ENCODE measurements around the gene HK1. TPM values are rescaled to one million over a fixed set of nuclear protein-coding genes. Genes with fewer than 3 reads are reported as not detected.
"Not testable (repeated sequence)": the region's sequence is repeated elsewhere in the genome, so short reads cannot be mapped to it uniquely, and the experiment has no call there.

HK1 gene
- total RNA-seq, 4 donors from 2014 or later: 130 to 189 (median 142) TPM

- intact Hi-C loops (cut with DNase I): no loop called here
- peaks cover 0 to 6% (median 0%) of the 10 kb centered on the region in 3 donors for H3K9me3 ChIP-seq
- no peaks in the 10 kb centered on the region for H3K4me1 ChIP-seq
- H3K27me3 ChIP-seq: no peaks in the 10 kb centered on the region
- no peaks in the 10 kb centered on the region for H3K36me3 ChIP-seq
- no peak overlapping the region for H3K27ac ChIP-seq
- no peak for DNase-seq
- TF ChIP-seq CTCF (IDR thresholded peaks at IDR 0.05): no peak
- TF ChIP-seq POLR2A (IDR thresholded peaks at IDR 0.05): no peak
- WGBS, 2 donors: 86 to 97% methylated on average over 1 of the region's 1 CpG
- H3K4me3 ChIP-seq: no peak overlapping the region
Observed at GRCh38 chr10:69275444-69275843, 2.9 kb upstream of the HK1 start.

DNA sequence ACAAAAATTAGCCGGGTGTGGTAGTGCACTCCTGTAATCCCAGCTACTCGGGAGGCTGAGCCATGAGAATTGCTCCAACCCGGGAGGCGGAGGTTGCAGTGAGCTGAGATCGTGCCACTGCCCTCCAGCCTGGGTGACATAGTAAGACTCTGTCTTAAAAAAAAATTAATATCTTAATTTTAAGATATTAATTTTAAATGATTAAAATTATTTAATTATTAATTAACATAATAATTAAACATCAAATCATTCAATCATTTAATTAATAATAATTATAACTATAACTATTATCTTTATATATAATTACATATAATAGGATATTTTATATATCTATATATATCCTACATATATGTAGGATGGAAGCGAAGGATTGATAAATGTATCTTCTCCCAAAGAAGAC is 1.8 kb upstream of the HK1 start:
- H3K27me3 ChIP-seq: no peaks in the 10 kb centered on the region
- TF ChIP-seq CTCF (IDR thresholded peaks at IDR 0.05) (no peak), POLR2A (IDR thresholded peaks at IDR 0.05) (no peak)
- H3K4me3 ChIP-seq: no peak overlapping the region
- H3K27ac ChIP-seq: no peak overlapping the region
- intact Hi-C loops (cut with DNase I): no loop called here
- peaks cover 0 to 6% (median 0%) of the 10 kb centered on the region in 3 donors for H3K9me3 ChIP-seq
- 85 to 90% methylated on average over 6 of the region's 6 CpGs for WGBS, 2 donors
- H3K36me3 ChIP-seq: no peaks in the 10 kb centered on the region
- no peaks in the 10 kb centered on the region for H3K4me1 ChIP-seq
- no peak for DNase-seq

- TF ChIP-seq CTCF (IDR thresholded peaks at IDR 0.05) (no peak), POLR2A (IDR thresholded peaks at IDR 0.05) (no peak)
- WGBS, 2 donors: 80 to 83% methylated on average over 2 of the region's 2 CpGs
- Histone ChIP-seq H3K4me3 (no peak overlapping the region), H3K36me3 (no peaks in the 10 kb centered on the region), H3K27ac (no peak overlapping the region), H3K27me3 (no peaks in the 10 kb centered on the region), H3K4me1 (no peaks in the 10 kb centered on the region), H3K9me3 (no peaks in the 10 kb centered on the region)
- DNase-seq: no peak
- intact Hi-C loops (cut with DNase I): no loop called here
Observed at GRCh38 chr10:69279110-69279509, 814 bp downstream of the HK1 start.

GRCh38 chr10:69281507-69282413 is 3.5 kb downstream of the HK1 start:
- TF ChIP-seq POLR2A (IDR thresholded peaks at IDR 0.05): no peak
- TF ChIP-seq CTCF (IDR thresholded peaks at IDR 0.05): no peak
- intact Hi-C loops (cut with DNase I): no loop called here

DNA sequence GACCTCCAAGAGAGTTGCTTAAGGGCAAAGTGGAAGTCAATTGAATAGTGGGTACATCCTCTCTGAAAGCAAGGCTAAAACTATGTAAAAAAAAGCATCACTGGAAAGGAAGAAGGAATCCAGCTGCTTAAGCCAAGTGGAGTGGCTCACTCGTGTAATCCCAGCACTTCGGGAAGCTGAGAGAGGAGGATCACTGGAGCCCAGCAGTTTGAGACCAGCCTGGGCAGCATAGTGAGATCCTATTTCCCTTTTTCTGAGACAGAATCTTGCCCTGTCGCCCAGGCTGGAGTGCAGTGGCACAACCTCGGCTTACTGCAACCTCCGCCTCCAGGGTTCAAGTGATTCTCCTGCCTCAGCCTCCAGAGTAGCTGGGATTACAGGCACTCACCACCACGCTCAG is 6.1 kb downstream of the HK1 start:
- intact Hi-C loops (cut with DNase I); H3K4me1 ChIP-seq; H3K36me3 ChIP-seq; H3K27me3 ChIP-seq; DNase-seq; H3K4me3 ChIP-seq; H3K9me3 ChIP-seq; H3K27ac ChIP-seq: not testable (repeated sequence)
- WGBS, 2 donors: 76 to 80% methylated on average over 6 of the region's 6 CpGs

More at GRCh38 chr10:69281507-69282413, 3.5 kb downstream of the HK1 start:
- Histone ChIP-seq H3K27ac (no peak overlapping the region), H3K4me3 (no peak overlapping the region), H3K9me3 (no peaks in the 10 kb centered on the region), H3K36me3 (no peaks in the 10 kb centered on the region), H3K4me1 (no peaks in the 10 kb centered on the region), H3K27me3 (no peaks in the 10 kb centered on the region)
- no peak for DNase-seq
- WGBS, 2 donors: 73 to 87% methylated on average over 8 of the region's 8 CpGs
